Stimulated activated memory B cell treated with anti-CD40 and anti-IgM and Interleukin-4, amounts not matched to agents 10 μg/mL and 1 μg/mL and 100 μg/mL, for 72 hours (primary cell): Measurements from ENCODE around the gene STXBP6.
A peak's percentile ranks its signal among the peaks of the same experiment; 100 is the strongest.

Experiments used
- ATAC-seq: fragments of 150-1000 bp; cut with Tn5 transposase; 2 replicates; pipeline ENCODE4 v1.10.0; 2021
- H3K27ac Mint-ChIP-seq: one replicate; pipeline ENCODE4 v1.8.0; 2022; ENCODE audit warnings: mild to moderate bottlenecking, mixed read lengths
- H3K27me3 Mint-ChIP-seq: one replicate; pipeline ENCODE4 v1.8.0; 2022; ENCODE audit warnings: mixed read lengths
- H3K36me3 Mint-ChIP-seq: one replicate; pipeline ENCODE4 v1.8.0; 2022; ENCODE audit warnings: mixed read lengths
- H3K4me1 Mint-ChIP-seq: one replicate; pipeline ENCODE4 v1.8.0; 2022; ENCODE audit warnings: mixed read lengths
- H3K4me3 Mint-ChIP-seq: one replicate; pipeline ENCODE4 v1.8.0; 2022; ENCODE audit warnings: mild to moderate bottlenecking, moderate library complexity, mixed read lengths
- H3K9me3 Mint-ChIP-seq: one replicate; pipeline ENCODE4 v1.8.0; 2022; ENCODE audit warnings: mixed read lengths

STXBP6 gene

GRCh38 chr14:24875203-24875838 lies 174.6 kb downstream of the STXBP6 start:
- Mint-ChIP-seq H3K9me3 (no peaks in the 10 kb centered on the region), H3K27me3 (peaks cover 12% of the 10 kb centered on the region), H3K4me3 (no peak overlapping the region), H3K36me3 (no peaks in the 10 kb centered on the region), H3K27ac (no peak overlapping the region), H3K4me1 (no peaks in the 10 kb centered on the region)
- ATAC-seq, result no peak

GRCh38 chr14:24874514-24875202 lies 175.3 kb downstream of the STXBP6 start:
- no peak overlapping the region for H3K4me3 Mint-ChIP-seq
- no peaks in the 10 kb centered on the region for H3K4me1 Mint-ChIP-seq
- no peaks in the 10 kb centered on the region for H3K9me3 Mint-ChIP-seq
- no peak overlapping the region for H3K27ac Mint-ChIP-seq
- H3K27me3 Mint-ChIP-seq, result peaks cover 5% of the 10 kb centered on the region
- H3K36me3 Mint-ChIP-seq, result no peaks in the 10 kb centered on the region
- ATAC-seq, result no peak

- H3K4me1 Mint-ChIP-seq, result no peaks in the 10 kb centered on the region
- no peaks in the 10 kb centered on the region for H3K9me3 Mint-ChIP-seq
- no peaks in the 10 kb centered on the region for H3K27me3 Mint-ChIP-seq
- H3K4me3 Mint-ChIP-seq, result no peak overlapping the region
- no peaks in the 10 kb centered on the region for H3K36me3 Mint-ChIP-seq
- ATAC-seq, result no peak
- H3K27ac Mint-ChIP-seq, result no peak overlapping the region
These were observed 176.4 kb downstream of the STXBP6 start for GRCh38 chr14:24873551-24873950.

- Mint-ChIP-seq H3K4me3 (no peak overlapping the region), H3K9me3 (no peaks in the 10 kb centered on the region), H3K27me3 (no peaks in the 10 kb centered on the region), H3K36me3 (no peaks in the 10 kb centered on the region), H3K4me1 (no peaks in the 10 kb centered on the region), H3K27ac (no peak overlapping the region)
- ATAC-seq, result no peak
These were observed 178.8 kb downstream of the STXBP6 start for GRCh38 chr14:24870949-24871701.

- H3K4me1 Mint-ChIP-seq, result peaks cover 7% of the 10 kb centered on the region
- no peak for ATAC-seq
- no peaks in the 10 kb centered on the region for H3K9me3 Mint-ChIP-seq
- H3K27me3 Mint-ChIP-seq, result no peaks in the 10 kb centered on the region
- no peak overlapping the region for H3K4me3 Mint-ChIP-seq
- H3K27ac Mint-ChIP-seq, result no peak overlapping the region
- H3K36me3 Mint-ChIP-seq, result no peaks in the 10 kb centered on the region
These were observed 181.6 kb downstream of the STXBP6 start for GRCh38 chr14:24868389-24868788.

- H3K9me3 Mint-ChIP-seq, result no peaks in the 10 kb centered on the region
- no peak for ATAC-seq
- H3K4me1 Mint-ChIP-seq, result peaks cover 7% of the 10 kb centered on the region
- no peak overlapping the region for H3K27ac Mint-ChIP-seq
- no peaks in the 10 kb centered on the region for H3K36me3 Mint-ChIP-seq
- no peak overlapping the region for H3K4me3 Mint-ChIP-seq
- H3K27me3 Mint-ChIP-seq, result no peaks in the 10 kb centered on the region
These were observed 183.8 kb downstream of the STXBP6 start for GRCh38 chr14:24866067-24866639.

- Mint-ChIP-seq H3K27ac (no peak overlapping the region), H3K4me3 (no peak overlapping the region), H3K36me3 (no peaks in the 10 kb centered on the region), H3K27me3 (peaks cover 10% of the 10 kb centered on the region), H3K4me1 (peaks cover 7% of the 10 kb centered on the region), H3K9me3 (no peaks in the 10 kb centered on the region)
- no peak for ATAC-seq
These were observed 185.8 kb downstream of the STXBP6 start for GRCh38 chr14:24863968-24864684.

- no peaks in the 10 kb centered on the region for H3K9me3 Mint-ChIP-seq
- H3K4me1 Mint-ChIP-seq, result peaks cover 7% of the 10 kb centered on the region
- H3K27me3 Mint-ChIP-seq, result peaks cover 11% of the 10 kb centered on the region
- ATAC-seq, result no peak
- H3K27ac Mint-ChIP-seq, result no peak overlapping the region
- no peaks in the 10 kb centered on the region for H3K36me3 Mint-ChIP-seq
- H3K4me3 Mint-ChIP-seq, result no peak overlapping the region
These were observed 188.8 kb downstream of the STXBP6 start for GRCh38 chr14:24861083-24861630.

- Mint-ChIP-seq H3K4me1 (peaks cover 7% of the 10 kb centered on the region), H3K27ac (no peak overlapping the region), H3K9me3 (no peaks in the 10 kb centered on the region), H3K27me3 (peaks cover 11% of the 10 kb centered on the region), H3K4me3 (no peak overlapping the region), H3K36me3 (no peaks in the 10 kb centered on the region)
- ATAC-seq, result no peak
These were observed 190.4 kb downstream of the STXBP6 start for GRCh38 chr14:24859559-24859958.

GRCh38 chr14:24858684-24859083 lies 191.3 kb downstream of the STXBP6 start:
- Mint-ChIP-seq H3K4me3 (no peak overlapping the region), H3K4me1 (no peaks in the 10 kb centered on the region), H3K27ac (no peak overlapping the region), H3K9me3 (no peaks in the 10 kb centered on the region), H3K27me3 (peaks cover 11% of the 10 kb centered on the region), H3K36me3 (no peaks in the 10 kb centered on the region)
- ATAC-seq, result no peak

GRCh38 chr14:24858052-24858451 lies 191.9 kb downstream of the STXBP6 start:
- Mint-ChIP-seq H3K27ac (no peak overlapping the region), H3K27me3 (peaks cover 11% of the 10 kb centered on the region), H3K9me3 (no peaks in the 10 kb centered on the region), H3K4me3 (no peak overlapping the region), H3K36me3 (no peaks in the 10 kb centered on the region), H3K4me1 (no peaks in the 10 kb centered on the region)
- ATAC-seq, result no peak

GRCh38 chr14:24857277-24857676 lies 192.7 kb downstream of the STXBP6 start:
- Mint-ChIP-seq H3K27ac (no peak overlapping the region), H3K4me3 (no peak overlapping the region), H3K9me3 (no peaks in the 10 kb centered on the region), H3K4me1 (no peaks in the 10 kb centered on the region), H3K27me3 (peaks cover 11% of the 10 kb centered on the region), H3K36me3 (no peaks in the 10 kb centered on the region)
- no peak for ATAC-seq

GRCh38 chr14:24853446-24853845 lies 196.5 kb downstream of the STXBP6 start:
- no peak overlapping the region for H3K27ac Mint-ChIP-seq
- no peaks in the 10 kb centered on the region for H3K27me3 Mint-ChIP-seq
- H3K4me3 Mint-ChIP-seq, result no peak overlapping the region

GRCh38 chr14:24852312-24853060 lies 197.5 kb downstream of the STXBP6 start:
- ATAC-seq, result no peak
- Mint-ChIP-seq H3K4me1 (no peaks in the 10 kb centered on the region), H3K4me3 (no peak overlapping the region), H3K27ac (no peak overlapping the region), H3K27me3 (no peaks in the 10 kb centered on the region), H3K9me3 (no peaks in the 10 kb centered on the region), H3K36me3 (no peaks in the 10 kb centered on the region)

More at GRCh38 chr14:24853446-24853845, 196.5 kb downstream of the STXBP6 start:
- H3K36me3 Mint-ChIP-seq, result no peaks in the 10 kb centered on the region
- no peaks in the 10 kb centered on the region for H3K9me3 Mint-ChIP-seq
- H3K4me1 Mint-ChIP-seq, result no peaks in the 10 kb centered on the region
- peak; percentile 17 for ATAC-seq
